Nephron (organoid): ENCODE data around the gene BZW1.

Experiments used
- H3K27ac Mint-ChIP-seq, 3 experiments: 2 replicates each; pipeline ENCODE4 v1.8.0; 2020; ENCODE audit warnings: mixed read lengths in 3 of 3, mild to moderate bottlenecking in 2 of 3, moderate library complexity in 1 of 3
- H3K27me3 Mint-ChIP-seq: 2 replicates; pipeline ENCODE4 v1.8.0; 2021; ENCODE audit warnings: low read depth, mild to moderate bottlenecking, moderate library complexity, mixed read lengths
- H3K36me3 Mint-ChIP-seq: 2 replicates; pipeline ENCODE4 v1.8.0; 2020; ENCODE audit warnings: low read depth, mixed read lengths
- H3K4me1 Mint-ChIP-seq: 2 replicates; pipeline ENCODE4 v1.8.0; 2020; ENCODE audit warnings: mixed read lengths
- H3K4me3 Mint-ChIP-seq, 3 experiments: 2 replicates each; pipeline ENCODE4 v1.8.0; 2020; ENCODE audit warnings: mild to moderate bottlenecking in 3 of 3, mixed read lengths in 3 of 3, moderate library complexity in 2 of 3
- H3K9me3 Mint-ChIP-seq: 2 replicates; pipeline ENCODE4 v1.8.0; 2020; ENCODE audit warnings: mixed read lengths
- CTCF ChIP-seq, 3 experiments: fragments of 200-600 bp; sonication (generic); IDR thresholded peaks; one replicate each; pipeline ENCODE4 v1.5.0; 2021; ENCODE audit warnings: antibody characterized with exemption in 3 of 3; ENCODE audit not compliant: unreplicated experiment in 3 of 3

The BZW1 gene

GRCh38 chr2:200845669-200846325, 34.1 kb downstream of the BZW1 start:
- TF ChIP-seq CTCF (IDR thresholded peaks at IDR 0.05; ENCODE audit: unreplicated experiment in 3 of 3), result no peak
- no peaks in the 10 kb centered on the region for H3K9me3 Mint-ChIP-seq
- H3K4me1 Mint-ChIP-seq, result no peaks in the 10 kb centered on the region
- H3K36me3 Mint-ChIP-seq, result peaks cover 7% of the 10 kb centered on the region
- no peak overlapping the region for H3K27ac Mint-ChIP-seq
- H3K4me3 Mint-ChIP-seq, result no peak overlapping the region
- H3K27me3 Mint-ChIP-seq, result no peaks in the 10 kb centered on the region

- peaks cover 20% of the 10 kb centered on the region for H3K36me3 Mint-ChIP-seq
- no peaks in the 10 kb centered on the region for H3K9me3 Mint-ChIP-seq
- H3K27ac Mint-ChIP-seq, result no peak overlapping the region
- H3K4me3 Mint-ChIP-seq, result no peak overlapping the region
- no peaks in the 10 kb centered on the region for H3K4me1 Mint-ChIP-seq
- no peak for TF ChIP-seq CTCF (IDR thresholded peaks at IDR 0.05; ENCODE audit: unreplicated experiment in 3 of 3)
- no peaks in the 10 kb centered on the region for H3K27me3 Mint-ChIP-seq
Measured at GRCh38 chr2:200847269-200847668, 35.6 kb downstream of the BZW1 start.

- no peak for TF ChIP-seq CTCF (IDR thresholded peaks at IDR 0.05; ENCODE audit: unreplicated experiment in 3 of 3)
- Mint-ChIP-seq H3K9me3 (no peaks in the 10 kb centered on the region), H3K4me3 (no peak overlapping the region), H3K27ac (no peak overlapping the region), H3K27me3 (no peaks in the 10 kb centered on the region), H3K36me3 (peaks cover 27% of the 10 kb centered on the region), H3K4me1 (no peaks in the 10 kb centered on the region)
Measured at GRCh38 chr2:200847939-200848338, 36.2 kb downstream of the BZW1 start.

- H3K36me3 Mint-ChIP-seq, result peaks cover 53% of the 10 kb centered on the region
- H3K9me3 Mint-ChIP-seq, result no peaks in the 10 kb centered on the region
- H3K27ac Mint-ChIP-seq, result no peak overlapping the region
- H3K27me3 Mint-ChIP-seq, result no peaks in the 10 kb centered on the region
- no peaks in the 10 kb centered on the region for H3K4me1 Mint-ChIP-seq
- no peak for TF ChIP-seq CTCF (IDR thresholded peaks at IDR 0.05; ENCODE audit: unreplicated experiment in 3 of 3)
- no peak overlapping the region for H3K4me3 Mint-ChIP-seq
Measured at GRCh38 chr2:200850512-200851256, 39.0 kb downstream of the BZW1 start.

- H3K36me3 Mint-ChIP-seq, result peaks cover 58% of the 10 kb centered on the region
- no peak overlapping the region for H3K4me3 Mint-ChIP-seq
- no peak for TF ChIP-seq CTCF (IDR thresholded peaks at IDR 0.05; ENCODE audit: unreplicated experiment in 3 of 3)
- H3K27ac Mint-ChIP-seq, result no peak overlapping the region
- H3K27me3 Mint-ChIP-seq, result no peaks in the 10 kb centered on the region
- no peaks in the 10 kb centered on the region for H3K4me1 Mint-ChIP-seq
- no peaks in the 10 kb centered on the region for H3K9me3 Mint-ChIP-seq
Measured at GRCh38 chr2:200851398-200852248, 39.9 kb downstream of the BZW1 start.
